NCI-H1436 (cell line): ENCODE results near the gene HPD.
"Not testable (repeated sequence)": the region's sequence is repeated elsewhere in the genome, so short reads cannot be mapped to it uniquely, and the experiment has no call there.

Experiments used
- DNase-seq: peaks from one replicate; lab custom pipeline; 2025; lab: John Stamatoyannopoulos, UW

Gene HPD

GRCh38 chr12:121861636-121862254 lies 3.1 kb upstream of the HPD start:
- DNase-seq = no peak

GRCh38 chr12:121860699-121861098 lies 2.0 kb upstream of the HPD start:
- not testable (repeated sequence) for DNase-seq

- DNase-seq = no peak
Measured at GRCh38 chr12:121860257-121860656, 1.6 kb upstream of the HPD start.

DNA sequence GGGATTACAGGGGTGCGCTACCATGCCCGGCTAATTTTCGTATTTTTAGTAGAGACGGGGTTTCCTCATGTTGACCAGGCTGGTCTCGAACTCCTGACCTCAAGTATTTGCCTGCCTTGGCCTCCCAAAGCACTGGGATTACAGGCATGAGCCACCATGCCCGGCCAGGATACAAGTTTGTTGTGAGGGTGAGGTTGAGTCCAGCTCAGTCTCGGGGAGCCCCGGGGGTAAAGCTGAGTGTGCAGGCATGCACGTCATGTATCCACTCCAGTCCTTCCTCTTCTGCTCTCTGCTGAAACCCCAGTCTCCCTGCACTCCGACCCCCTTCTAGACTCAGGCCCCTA lies 369 bp downstream of the HPD start:
- DNase-seq = no peak

DNA sequence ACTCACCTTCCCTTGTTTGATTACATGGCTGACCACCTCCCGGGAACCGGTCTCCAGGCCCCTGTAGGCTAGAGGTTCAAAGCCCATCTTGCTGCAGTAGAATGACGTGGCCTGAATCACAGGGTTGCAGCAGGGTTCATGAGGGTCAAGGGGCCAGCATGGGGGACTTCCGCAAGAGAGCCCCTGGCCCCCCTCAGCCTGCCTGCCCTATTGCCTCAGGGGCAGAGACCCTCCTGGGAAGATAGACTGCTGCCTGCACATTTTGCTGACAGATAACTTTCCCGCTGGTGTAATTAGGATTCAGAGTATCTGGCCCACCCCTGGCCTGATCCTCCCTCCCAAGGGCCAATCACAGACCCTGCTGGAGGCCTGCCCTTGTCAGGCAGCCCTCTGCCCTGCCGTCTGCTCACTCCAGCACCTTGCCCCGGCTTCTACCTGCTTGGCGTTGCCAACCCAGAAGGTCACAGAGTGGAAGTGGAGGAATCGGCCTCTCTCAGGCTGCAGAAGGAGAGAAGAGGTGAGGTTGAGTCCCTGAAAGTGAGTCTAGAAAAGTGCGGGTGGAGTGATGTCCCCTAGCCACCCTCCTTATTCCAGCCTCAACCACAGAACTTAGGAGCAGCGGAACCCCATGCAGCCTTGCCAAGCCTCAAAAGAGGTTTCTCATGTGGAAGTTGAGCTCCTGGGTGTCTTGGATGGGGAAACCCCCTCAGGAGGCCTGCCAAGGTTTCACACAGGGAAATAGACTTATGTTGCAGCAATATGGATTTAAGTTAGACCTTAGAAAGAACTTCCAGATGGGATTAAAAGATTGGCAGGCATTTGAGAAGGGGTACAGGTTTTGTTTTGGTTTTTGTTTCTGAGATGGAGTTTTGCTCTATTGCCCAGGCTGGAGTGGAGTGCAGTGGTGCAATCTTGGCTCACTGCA lies 1.1 kb downstream of the HPD start:
- DNase-seq = no peak

DNA sequence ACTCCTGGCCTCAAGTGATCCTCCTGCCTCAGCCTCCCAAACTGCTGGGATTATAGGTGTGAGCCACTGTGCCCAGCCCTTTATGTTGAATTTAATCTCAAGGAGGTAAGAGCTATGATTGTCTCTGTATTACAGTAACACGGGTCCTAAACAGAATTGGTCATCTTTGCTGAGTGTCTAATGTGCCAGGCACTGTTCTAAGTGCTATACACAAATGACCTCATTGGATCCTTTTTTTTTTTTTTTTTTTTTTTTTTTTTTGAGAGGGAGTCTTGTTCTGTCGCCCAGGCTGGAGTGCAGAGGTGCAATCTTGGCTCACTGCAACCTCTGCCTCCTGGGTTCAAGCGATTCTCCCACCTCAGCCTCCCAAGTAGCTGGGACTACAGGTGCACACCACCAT lies 6.3 kb downstream of the HPD start:
- DNase-seq = not testable (repeated sequence)

GRCh38 chr12:121849665-121850064 lies 9.0 kb downstream of the HPD start:
- no peak for DNase-seq

- DNase-seq = no peak
Measured at GRCh38 chr12:121849211-121849610, 9.4 kb downstream of the HPD start.

GRCh38 chr12:121845701-121846100 lies 13.0 kb downstream of the HPD start:
- DNase-seq = no peak

GRCh38 chr12:121843236-121843982 lies 15.2 kb downstream of the HPD start:
- DNase-seq = no peak

DNA sequence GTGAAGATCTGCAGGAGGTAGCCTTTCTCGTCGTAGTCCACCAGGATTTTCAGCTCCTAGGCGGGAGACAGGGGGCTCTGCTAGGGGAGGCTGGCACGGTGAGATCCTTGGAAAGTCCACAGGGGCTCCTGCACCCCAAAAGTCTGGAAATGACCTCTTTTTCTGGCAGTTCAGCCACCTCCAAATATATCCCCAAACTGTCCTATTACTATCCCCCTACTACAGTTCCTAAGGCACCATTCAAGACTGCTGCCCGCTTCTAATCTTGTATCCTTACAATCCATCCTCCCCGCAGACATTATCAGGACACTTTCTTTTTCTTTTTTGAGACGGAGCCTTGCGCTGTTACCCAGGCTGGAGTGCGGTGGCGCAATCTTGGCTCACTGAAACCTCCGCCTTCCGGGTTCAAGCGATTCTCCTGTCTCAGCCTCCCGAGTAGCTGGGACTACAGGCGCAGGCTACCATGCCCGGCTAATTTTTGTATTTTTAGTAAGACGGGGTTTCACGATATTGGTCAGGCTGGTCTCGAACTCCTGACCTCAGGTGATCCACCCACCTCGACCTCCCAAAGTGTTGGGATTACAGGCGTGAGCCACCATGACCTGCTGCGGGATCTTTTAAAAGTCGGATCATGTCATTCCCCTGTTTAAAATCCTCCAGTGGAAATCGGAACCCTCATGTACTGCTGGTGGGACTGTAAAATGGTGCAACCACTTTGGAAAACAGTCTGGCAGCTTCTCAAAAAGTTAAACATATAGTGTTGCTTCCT lies 18.5 kb downstream of the HPD start:
- no peak for DNase-seq

- DNase-seq = peak; percentile 98
Measured at GRCh38 chr12:121839106-121839992, 19.3 kb downstream of the HPD start.

GRCh38 chr12:121838126-121838525 lies 20.5 kb downstream of the HPD start:
- no peak for DNase-seq

- DNase-seq = no peak
Measured at GRCh38 chr12:121837680-121838079, 21.0 kb downstream of the HPD start.

GRCh38 chr12:121831571-121832245 lies 27.0 kb downstream of the HPD start:
- DNase-seq = no peak

GRCh38 chr12:121830588-121831265 lies 27.9 kb downstream of the HPD start:
- DNase-seq = no peak

DNA sequence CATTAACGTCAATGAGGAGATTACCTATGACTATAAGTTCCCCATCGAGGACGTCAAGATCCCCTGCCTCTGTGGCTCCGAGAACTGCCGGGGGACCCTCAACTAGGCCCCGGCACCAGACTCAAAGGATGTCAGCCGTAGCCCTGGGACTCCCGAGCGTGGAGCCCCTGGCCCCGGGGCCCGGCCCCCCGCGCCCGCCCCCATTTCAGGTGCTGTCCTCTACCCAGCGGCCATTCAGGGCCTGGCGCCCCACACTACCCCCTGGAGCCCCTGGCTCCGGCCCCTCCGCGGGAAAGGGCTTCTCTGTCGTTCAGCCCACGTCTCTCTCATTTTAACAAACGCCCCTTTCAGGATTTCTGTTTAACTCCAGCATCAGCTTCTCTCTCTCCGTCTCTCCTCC lies 28.5 kb downstream of the HPD start:
- DNase-seq = no peak

DNA sequence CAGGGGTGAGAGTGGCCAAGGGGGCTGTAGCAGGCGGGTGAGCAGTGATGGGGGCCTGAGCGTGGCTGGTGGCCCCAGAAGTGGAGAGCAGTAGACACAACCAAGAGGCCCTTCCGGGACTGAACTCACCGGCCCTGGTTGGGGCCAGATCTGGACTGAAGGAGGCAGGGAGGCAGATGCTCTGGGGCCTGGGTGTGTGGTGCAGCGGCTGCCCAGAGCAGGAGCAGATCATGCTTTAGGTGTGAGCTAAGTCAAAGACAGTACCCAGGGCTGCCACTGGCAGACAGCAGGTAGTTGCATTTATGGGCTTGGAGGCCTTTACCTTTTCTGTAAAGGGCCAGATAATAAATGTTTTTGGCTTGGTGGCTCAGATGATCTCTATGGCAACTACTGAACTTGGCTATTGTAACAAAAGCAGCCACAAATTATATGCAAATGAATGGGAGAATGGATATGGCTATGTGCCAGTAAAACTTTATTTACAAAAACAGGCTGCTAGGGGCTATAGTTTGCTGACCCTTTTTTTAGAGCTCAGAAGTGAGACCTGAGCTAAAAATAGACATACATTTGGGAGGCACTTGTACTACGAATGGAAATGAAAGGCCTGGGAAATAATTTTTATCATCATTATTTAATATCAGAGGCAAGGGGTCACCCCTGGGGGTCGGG lies 29.3 kb downstream of the HPD start:
- no peak for DNase-seq

GRCh38 chr12:121828826-121829225 lies 29.8 kb downstream of the HPD start:
- no peak for DNase-seq
